ENCODE data around the gene SETBP1.

The SETBP1 gene

DNA sequence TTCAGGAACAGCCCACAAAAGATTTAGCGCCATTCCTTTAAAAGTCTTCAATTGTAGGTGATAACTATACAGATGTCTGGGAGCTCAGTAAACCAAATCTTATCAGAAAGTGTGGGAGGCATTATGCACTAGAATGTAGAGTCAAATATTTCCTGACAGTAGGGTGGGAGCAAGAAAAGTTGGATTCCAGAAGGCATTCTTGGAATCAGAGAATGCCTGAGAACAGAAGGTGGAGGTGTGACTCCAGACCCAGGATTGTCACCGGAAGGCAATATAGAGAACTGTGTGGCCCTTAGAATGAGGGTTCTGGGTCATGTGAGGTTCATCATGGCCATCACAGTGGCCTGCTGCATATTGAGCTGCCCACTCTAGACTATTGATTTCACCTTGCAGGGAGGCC, 90.0 kb downstream of the SETBP1 start:
- Histone ChIP-seq H3K36me3 (replicated peaks in 1 of 2; ENCODE audit: control insufficient read depth in 2 of 2, insufficient read depth in 2 of 2, low read length in 2 of 2) (no peaks in the 10 kb centered on the region), H3K4me3 (ENCODE audit: low read length in 2 of 2) (no peak overlapping the region), H2AK5ac (ENCODE audit: low read depth, low read length) (no peak overlapping the region), H3K79me1 (ENCODE audit: low read depth, low read length) (no peaks in the 10 kb centered on the region), H2BK5ac (ENCODE audit: low read length) (no peak overlapping the region), H3K4ac (ENCODE audit: low read length) (no peak overlapping the region), H2AFZ (ENCODE audit: low read length) (no peak overlapping the region), H4K91ac (ENCODE audit: low read depth, low read length, poor library complexity) (no peak overlapping the region), H3K9ac (ENCODE audit: low read depth, low read length, poor library complexity) (no peak overlapping the region), H2BK15ac (ENCODE audit: low read length) (no peak overlapping the region), H3K27ac (replicated peaks; ENCODE audit: low read length) (no peak overlapping the region), H3K18ac (ENCODE audit: low read length) (no peak overlapping the region), H2BK120ac (ENCODE audit: low read depth, low read length) (no peak overlapping the region), H3K23ac (ENCODE audit: low read depth, low read length, poor library complexity) (no peak overlapping the region), H3K14ac (ENCODE audit: low read length) (no peak overlapping the region), H3K4me2 (ENCODE audit: insufficient read depth, low read length, poor library complexity, severe bottlenecking) (no peak overlapping the region), H3K27me3 (ENCODE audit: control insufficient read depth in 3 of 3, insufficient read depth in 3 of 3, low read depth in 1 of 3, low read length in 3 of 3) (no peaks in the 10 kb centered on the region), H4K8ac (ENCODE audit: low read depth, low read length) (no peak overlapping the region), H3K9me3 (replicated peaks in 1 of 2; ENCODE audit: control insufficient read depth in 2 of 2, insufficient read depth in 1 of 2, low read depth in 1 of 2, low read length in 2 of 2) (no peaks in the 10 kb centered on the region), H3K4me1 (ENCODE audit: control insufficient read depth in 2 of 2, insufficient read depth in 1 of 2, low read depth in 1 of 2, low read length in 2 of 2) (peaks cover 0 to 11% of the 10 kb centered on the region in 2 donors), H2BK12ac (ENCODE audit: low read length) (no peak overlapping the region)
- no CpG with 5 or more reads among the region's 2 CpGs for WGBS, 2 donors (ENCODE audit: extremely low coverage in 2 of 2, insufficient read length in 2 of 2, insufficient replicate concordance in 1 of 2)
- DNase-seq (ENCODE audit: low spot score): no peak

DNA sequence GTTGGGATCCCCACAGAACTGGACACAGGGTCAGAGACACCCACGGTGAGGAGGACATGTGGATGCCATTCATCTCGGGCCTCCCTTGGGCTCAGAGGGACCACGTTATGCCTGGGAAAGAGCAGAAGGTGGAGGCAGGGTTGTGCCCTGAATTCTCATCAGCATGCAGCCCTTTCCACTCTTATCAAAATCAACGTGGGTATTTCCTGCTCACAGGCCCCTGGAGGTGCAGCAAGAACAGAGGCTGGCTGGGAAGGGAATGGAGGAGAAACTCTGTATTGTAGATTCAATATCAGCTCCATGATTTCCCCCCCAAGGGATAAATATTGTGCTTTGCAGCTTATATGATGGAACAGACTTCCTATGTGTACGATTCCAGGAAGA, 90.9 kb downstream of the SETBP1 start:
- H3K4ac ChIP-seq (ENCODE audit: low read length): no peak overlapping the region
- no peak overlapping the region for H2AFZ ChIP-seq (ENCODE audit: low read length)
- no peak overlapping the region for H3K9ac ChIP-seq (ENCODE audit: low read depth, low read length, poor library complexity)
- no peak for DNase-seq (ENCODE audit: low spot score)
- H2BK15ac ChIP-seq (ENCODE audit: low read length): no peak overlapping the region
- peaks cover 0 to 11% of the 10 kb centered on the region in 2 donors for H3K4me1 ChIP-seq (ENCODE audit: control insufficient read depth in 2 of 2, insufficient read depth in 1 of 2, low read depth in 1 of 2, low read length in 2 of 2)
- no peak overlapping the region for H2BK5ac ChIP-seq (ENCODE audit: low read length)
- H3K27ac ChIP-seq (replicated peaks; ENCODE audit: low read length): no peak overlapping the region
- H4K8ac ChIP-seq (ENCODE audit: low read depth, low read length): no peak overlapping the region
- no peak overlapping the region for H2BK12ac ChIP-seq (ENCODE audit: low read length)
- H2BK120ac ChIP-seq (ENCODE audit: low read depth, low read length): no peak overlapping the region
- H3K79me1 ChIP-seq (ENCODE audit: low read depth, low read length): no peaks in the 10 kb centered on the region
- H3K27me3 ChIP-seq (ENCODE audit: control insufficient read depth in 3 of 3, insufficient read depth in 3 of 3, low read depth in 1 of 3, low read length in 3 of 3): no peaks in the 10 kb centered on the region
- no peak overlapping the region for H3K23ac ChIP-seq (ENCODE audit: low read depth, low read length, poor library complexity)
- H2AK5ac ChIP-seq (ENCODE audit: low read depth, low read length): no peak overlapping the region
- no CpG with 5 or more reads among the region's 5 CpGs for WGBS, 2 donors (ENCODE audit: extremely low coverage in 2 of 2, insufficient read length in 2 of 2, insufficient replicate concordance in 1 of 2)
- no peak overlapping the region for H3K4me3 ChIP-seq (ENCODE audit: low read length in 2 of 2)
- peak overlapping the region; percentile 42 for H3K18ac ChIP-seq (ENCODE audit: low read length)
- no peaks in the 10 kb centered on the region for H3K36me3 ChIP-seq (replicated peaks in 1 of 2; ENCODE audit: control insufficient read depth in 2 of 2, insufficient read depth in 2 of 2, low read length in 2 of 2)
- H4K91ac ChIP-seq (ENCODE audit: low read depth, low read length, poor library complexity): no peak overlapping the region
- no peak overlapping the region for H3K14ac ChIP-seq (ENCODE audit: low read length)
- H3K9me3 ChIP-seq (replicated peaks in 1 of 2; ENCODE audit: control insufficient read depth in 2 of 2, insufficient read depth in 1 of 2, low read depth in 1 of 2, low read length in 2 of 2): no peaks in the 10 kb centered on the region
- H3K4me2 ChIP-seq (ENCODE audit: insufficient read depth, low read length, poor library complexity, severe bottlenecking): no peak overlapping the region

DNA sequence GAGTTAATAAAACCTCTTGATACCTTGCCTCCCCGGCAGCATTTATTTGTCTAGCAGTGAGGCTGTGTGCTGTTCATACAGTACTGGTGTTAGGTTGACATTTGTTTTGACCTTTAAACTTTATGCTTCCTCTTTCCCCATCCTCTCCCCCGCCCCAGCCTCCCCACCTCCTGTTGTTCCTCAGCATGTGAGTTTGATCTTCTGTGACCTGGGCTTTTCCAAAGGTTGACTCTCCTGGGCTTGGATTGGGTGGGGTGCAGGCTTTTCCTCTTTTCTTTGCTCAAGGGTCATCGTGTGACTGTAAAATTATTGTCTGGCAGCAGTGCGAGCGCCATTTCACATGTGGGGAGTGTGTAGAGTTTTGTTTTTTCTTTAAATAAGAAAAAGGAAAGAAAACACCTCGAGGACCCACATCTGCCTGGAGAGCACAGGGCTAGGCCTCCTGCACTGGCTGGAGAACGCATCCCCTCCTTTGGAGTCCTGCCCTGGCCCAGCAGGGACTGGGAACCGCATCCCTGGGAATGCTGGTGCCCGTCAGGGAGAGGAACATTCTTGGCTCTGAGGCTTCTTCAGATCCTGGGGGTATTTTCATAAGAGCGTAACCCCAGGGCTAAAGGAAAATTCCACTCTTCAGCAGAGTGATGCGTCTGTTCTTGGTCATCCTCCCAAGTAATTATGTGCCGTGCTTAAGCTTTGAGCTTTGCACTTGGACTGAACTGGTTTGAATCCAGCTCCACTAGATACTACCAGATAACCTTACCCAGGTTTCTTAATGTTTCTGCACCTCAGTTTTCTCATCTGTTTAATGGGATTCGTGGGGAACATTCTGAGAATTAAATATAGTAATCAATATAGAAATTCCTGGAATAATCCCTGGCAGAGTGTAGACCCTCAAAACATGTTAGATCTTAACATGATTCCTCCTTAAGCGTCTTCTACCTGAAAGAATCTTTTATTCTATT, 91.5 kb downstream of the SETBP1 start:
- H4K91ac ChIP-seq (ENCODE audit: low read depth, low read length, poor library complexity): no peak overlapping the region
- H3K79me1 ChIP-seq (ENCODE audit: low read depth, low read length): no peaks in the 10 kb centered on the region
- H2BK5ac ChIP-seq (ENCODE audit: low read length): no peak overlapping the region
- H2BK15ac ChIP-seq (ENCODE audit: low read length): no peak overlapping the region
- H3K9me3 ChIP-seq (replicated peaks in 1 of 2; ENCODE audit: control insufficient read depth in 2 of 2, insufficient read depth in 1 of 2, low read depth in 1 of 2, low read length in 2 of 2): no peaks in the 10 kb centered on the region
- no peak overlapping the region for H3K9ac ChIP-seq (ENCODE audit: low read depth, low read length, poor library complexity)
- no peak overlapping the region for H3K23ac ChIP-seq (ENCODE audit: low read depth, low read length, poor library complexity)
- no peak overlapping the region for H2AK5ac ChIP-seq (ENCODE audit: low read depth, low read length)
- H4K8ac ChIP-seq (ENCODE audit: low read depth, low read length): no peak overlapping the region
- H3K36me3 ChIP-seq (replicated peaks in 1 of 2; ENCODE audit: control insufficient read depth in 2 of 2, insufficient read depth in 2 of 2, low read length in 2 of 2): no peaks in the 10 kb centered on the region
- H2BK120ac ChIP-seq (ENCODE audit: low read depth, low read length): no peak overlapping the region
- H3K27ac ChIP-seq (replicated peaks; ENCODE audit: low read length): no peak overlapping the region
- H3K27me3 ChIP-seq (ENCODE audit: control insufficient read depth in 3 of 3, insufficient read depth in 3 of 3, low read depth in 1 of 3, low read length in 3 of 3): no peaks in the 10 kb centered on the region
- no peak overlapping the region for H3K4ac ChIP-seq (ENCODE audit: low read length)
- no peak overlapping the region for H3K18ac ChIP-seq (ENCODE audit: low read length)
- peaks cover 0 to 11% of the 10 kb centered on the region in 2 donors for H3K4me1 ChIP-seq (ENCODE audit: control insufficient read depth in 2 of 2, insufficient read depth in 1 of 2, low read depth in 1 of 2, low read length in 2 of 2)
- whole genome bisulfite sequencing, 2 donors (ENCODE audit: extremely low coverage in 2 of 2, insufficient read length in 2 of 2, insufficient replicate concordance in 1 of 2): no CpG with 5 or more reads among the region's 14 CpGs
- H2BK12ac ChIP-seq (ENCODE audit: low read length): no peak overlapping the region
- H3K4me2 ChIP-seq (ENCODE audit: insufficient read depth, low read length, poor library complexity, severe bottlenecking): no peak overlapping the region
- no peak for DNase-seq (ENCODE audit: low spot score)
- H3K14ac ChIP-seq (ENCODE audit: low read length): no peak overlapping the region
- no peak overlapping the region for H2AFZ ChIP-seq (ENCODE audit: low read length)
- H3K4me3 ChIP-seq (ENCODE audit: low read length in 2 of 2): no peak overlapping the region

DNA sequence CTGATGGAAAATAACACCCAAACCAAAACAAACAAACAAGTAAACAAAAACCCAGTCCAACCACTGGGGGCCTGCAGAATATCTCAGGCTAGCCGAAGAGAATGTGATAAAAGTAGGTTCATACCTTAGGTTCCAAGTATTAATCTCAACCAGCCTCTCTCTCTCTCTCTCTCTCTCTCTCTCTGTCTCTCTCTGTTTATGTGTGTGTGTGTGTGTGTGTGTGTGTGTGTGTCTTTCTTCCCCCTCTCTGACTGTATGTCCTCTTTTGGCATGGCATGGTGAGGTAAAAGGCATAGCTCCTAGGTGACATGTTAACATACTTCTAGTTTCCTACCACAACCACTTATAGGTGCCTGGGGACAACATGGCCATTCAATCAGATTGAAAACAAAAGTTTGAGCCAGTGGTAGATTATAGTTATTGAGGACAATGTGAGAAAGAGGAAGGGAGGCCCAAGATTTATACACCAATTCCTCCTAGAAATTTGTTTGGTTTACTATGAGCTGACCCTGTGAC, 93.0 kb downstream of the SETBP1 start:
- peaks cover 2% of the 10 kb centered on the region for H3K79me1 ChIP-seq (ENCODE audit: low read depth, low read length)
- no CpG with 5 or more reads among the region's 1 CpG for WGBS, 2 donors (ENCODE audit: extremely low coverage in 2 of 2, insufficient read length in 2 of 2, insufficient replicate concordance in 1 of 2)

More for the DNA sequence above, 93.0 kb downstream of the SETBP1 start:
- Histone ChIP-seq H3K27ac (replicated peaks; ENCODE audit: low read length) (no peak overlapping the region), H4K8ac (ENCODE audit: low read depth, low read length) (no peak overlapping the region), H3K23ac (ENCODE audit: low read depth, low read length, poor library complexity) (no peak overlapping the region), H3K36me3 (replicated peaks in 1 of 2; ENCODE audit: control insufficient read depth in 2 of 2, insufficient read depth in 2 of 2, low read length in 2 of 2) (no peaks in the 10 kb centered on the region), H3K9ac (ENCODE audit: low read depth, low read length, poor library complexity) (no peak overlapping the region), H3K14ac (ENCODE audit: low read length) (no peak overlapping the region), H3K18ac (ENCODE audit: low read length) (no peak overlapping the region), H4K91ac (ENCODE audit: low read depth, low read length, poor library complexity) (no peak overlapping the region), H3K9me3 (replicated peaks in 1 of 2; ENCODE audit: control insufficient read depth in 2 of 2, insufficient read depth in 1 of 2, low read depth in 1 of 2, low read length in 2 of 2) (no peaks in the 10 kb centered on the region), H2BK15ac (ENCODE audit: low read length) (no peak overlapping the region), H2AK5ac (ENCODE audit: low read depth, low read length) (no peak overlapping the region), H2AFZ (ENCODE audit: low read length) (no peak overlapping the region), H3K4ac (ENCODE audit: low read length) (no peak overlapping the region), H3K27me3 (ENCODE audit: control insufficient read depth in 3 of 3, insufficient read depth in 3 of 3, low read depth in 1 of 3, low read length in 3 of 3) (no peaks in the 10 kb centered on the region), H2BK12ac (ENCODE audit: low read length) (no peak overlapping the region), H3K4me1 (ENCODE audit: control insufficient read depth in 2 of 2, insufficient read depth in 1 of 2, low read depth in 1 of 2, low read length in 2 of 2) (peaks cover 2 to 11% of the 10 kb centered on the region in 2 donors), H3K4me3 (ENCODE audit: low read length in 2 of 2) (no peak overlapping the region), H2BK5ac (ENCODE audit: low read length) (no peak overlapping the region), H3K4me2 (ENCODE audit: insufficient read depth, low read length, poor library complexity, severe bottlenecking) (no peak overlapping the region), H2BK120ac (ENCODE audit: low read depth, low read length) (no peak overlapping the region)
- no peak for DNase-seq (ENCODE audit: low spot score)

All from neuronal stem cell (in vitro differentiated cells).